ENCODE data around the gene ZMIZ2.
A peak's percentile ranks its signal among the peaks of the same experiment; 100 is the strongest.

The ZMIZ2 gene

GRCh38 chr7:44750424-44750823, 1.8 kb downstream of the ZMIZ2 start:
- peaks cover 6% of the 10 kb centered on the region for H3K36me3 ChIP-seq (ENCODE audit: insufficient read depth, low read length)
- no peaks in the 10 kb centered on the region for H3K27me3 ChIP-seq (ENCODE audit: control insufficient read depth, insufficient read depth, low read length)
- no peak overlapping the region for H3K9ac ChIP-seq (ENCODE audit: low read depth, low read length)
- peak overlapping the region; percentile 93 for H3K4me2 ChIP-seq (ENCODE audit: low read length)
- no peaks in the 10 kb centered on the region for H3K9me3 ChIP-seq (replicated peaks; ENCODE audit: low read length)
- H3K4me3 ChIP-seq (ENCODE audit: low read length), result no peak overlapping the region
- H3K4me1 ChIP-seq (ENCODE audit: control insufficient read depth, insufficient read depth, low read length), result peaks cover 18% of the 10 kb centered on the region

- H3K27me3 ChIP-seq (ENCODE audit: control insufficient read depth, insufficient read depth, low read length), result no peaks in the 10 kb centered on the region
- H3K4me2 ChIP-seq (ENCODE audit: low read length), result no peak overlapping the region
- H3K9me3 ChIP-seq (replicated peaks; ENCODE audit: low read length), result no peaks in the 10 kb centered on the region
- H3K36me3 ChIP-seq (ENCODE audit: insufficient read depth, low read length), result peaks cover 6% of the 10 kb centered on the region
- peaks cover 24% of the 10 kb centered on the region for H3K4me1 ChIP-seq (ENCODE audit: control insufficient read depth, insufficient read depth, low read length)
- H3K4me3 ChIP-seq (ENCODE audit: low read length), result no peak overlapping the region
- no peak overlapping the region for H3K9ac ChIP-seq (ENCODE audit: low read depth, low read length)
Observed at GRCh38 chr7:44750921-44751571, 2.4 kb downstream of the ZMIZ2 start.

- no peak overlapping the region for H3K4me3 ChIP-seq (ENCODE audit: low read length)
- no peak overlapping the region for H3K4me2 ChIP-seq (ENCODE audit: low read length)
- H3K27me3 ChIP-seq (ENCODE audit: control insufficient read depth, insufficient read depth, low read length), result no peaks in the 10 kb centered on the region
- H3K36me3 ChIP-seq (ENCODE audit: insufficient read depth, low read length), result peaks cover 20% of the 10 kb centered on the region
- peaks cover 24% of the 10 kb centered on the region for H3K4me1 ChIP-seq (ENCODE audit: control insufficient read depth, insufficient read depth, low read length)
- H3K9me3 ChIP-seq (replicated peaks; ENCODE audit: low read length), result no peaks in the 10 kb centered on the region
- H3K9ac ChIP-seq (ENCODE audit: low read depth, low read length), result no peak overlapping the region
Observed at GRCh38 chr7:44752822-44753221, 4.2 kb downstream of the ZMIZ2 start.

GRCh38 chr7:44754802-44755697, 6.4 kb downstream of the ZMIZ2 start:
- Histone ChIP-seq H3K9me3 (replicated peaks; ENCODE audit: low read length) (no peaks in the 10 kb centered on the region), H3K4me1 (ENCODE audit: control insufficient read depth, insufficient read depth, low read length) (peaks cover 13% of the 10 kb centered on the region), H3K27me3 (ENCODE audit: control insufficient read depth, insufficient read depth, low read length) (no peaks in the 10 kb centered on the region), H3K36me3 (ENCODE audit: insufficient read depth, low read length) (peaks cover 25% of the 10 kb centered on the region), H3K4me2 (ENCODE audit: low read length) (no peak overlapping the region), H3K4me3 (ENCODE audit: low read length) (no peak overlapping the region), H3K9ac (ENCODE audit: low read depth, low read length) (peak overlapping the region; percentile 4)

- Histone ChIP-seq H3K36me3 (ENCODE audit: insufficient read depth, low read length) (peaks cover 27% of the 10 kb centered on the region), H3K4me1 (ENCODE audit: control insufficient read depth, insufficient read depth, low read length) (peaks cover 10% of the 10 kb centered on the region), H3K27me3 (ENCODE audit: control insufficient read depth, insufficient read depth, low read length) (no peaks in the 10 kb centered on the region), H3K4me3 (ENCODE audit: low read length) (no peak overlapping the region), H3K9ac (ENCODE audit: low read depth, low read length) (peak overlapping the region; percentile 4), H3K4me2 (ENCODE audit: low read length) (no peak overlapping the region), H3K9me3 (replicated peaks; ENCODE audit: low read length) (no peaks in the 10 kb centered on the region)
Observed at GRCh38 chr7:44755698-44756627, 7.3 kb downstream of the ZMIZ2 start.

- H3K9me3 ChIP-seq (replicated peaks; ENCODE audit: low read length), result no peaks in the 10 kb centered on the region
- H3K4me3 ChIP-seq (ENCODE audit: low read length), result no peak overlapping the region
- peaks cover 33% of the 10 kb centered on the region for H3K36me3 ChIP-seq (ENCODE audit: insufficient read depth, low read length)
- H3K4me1 ChIP-seq (ENCODE audit: control insufficient read depth, insufficient read depth, low read length), result peaks cover 11% of the 10 kb centered on the region
- H3K9ac ChIP-seq (ENCODE audit: low read depth, low read length), result no peak overlapping the region
- no peak overlapping the region for H3K4me2 ChIP-seq (ENCODE audit: low read length)
- H3K27me3 ChIP-seq (ENCODE audit: control insufficient read depth, insufficient read depth, low read length), result no peaks in the 10 kb centered on the region
Observed at GRCh38 chr7:44756904-44757303, 8.3 kb downstream of the ZMIZ2 start.

GRCh38 chr7:44757311-44757710, 8.7 kb downstream of the ZMIZ2 start:
- Histone ChIP-seq H3K9me3 (replicated peaks; ENCODE audit: low read length) (no peaks in the 10 kb centered on the region), H3K36me3 (ENCODE audit: insufficient read depth, low read length) (peaks cover 33% of the 10 kb centered on the region), H3K9ac (ENCODE audit: low read depth, low read length) (no peak overlapping the region), H3K27me3 (ENCODE audit: control insufficient read depth, insufficient read depth, low read length) (no peaks in the 10 kb centered on the region), H3K4me3 (ENCODE audit: low read length) (no peak overlapping the region), H3K4me1 (ENCODE audit: control insufficient read depth, insufficient read depth, low read length) (peaks cover 15% of the 10 kb centered on the region), H3K4me2 (ENCODE audit: low read length) (no peak overlapping the region)

GRCh38 chr7:44757739-44758138, 9.1 kb downstream of the ZMIZ2 start:
- Histone ChIP-seq H3K9me3 (replicated peaks; ENCODE audit: low read length) (no peaks in the 10 kb centered on the region), H3K4me1 (ENCODE audit: control insufficient read depth, insufficient read depth, low read length) (peaks cover 20% of the 10 kb centered on the region), H3K9ac (ENCODE audit: low read depth, low read length) (no peak overlapping the region), H3K4me3 (ENCODE audit: low read length) (no peak overlapping the region), H3K36me3 (ENCODE audit: insufficient read depth, low read length) (peaks cover 36% of the 10 kb centered on the region), H3K4me2 (ENCODE audit: low read length) (no peak overlapping the region), H3K27me3 (ENCODE audit: control insufficient read depth, insufficient read depth, low read length) (no peaks in the 10 kb centered on the region)

GRCh38 chr7:44759246-44759645, 10.6 kb downstream of the ZMIZ2 start:
- Histone ChIP-seq H3K9me3 (replicated peaks; ENCODE audit: low read length) (no peaks in the 10 kb centered on the region), H3K27me3 (ENCODE audit: control insufficient read depth, insufficient read depth, low read length) (no peaks in the 10 kb centered on the region), H3K9ac (ENCODE audit: low read depth, low read length) (no peak overlapping the region), H3K4me3 (ENCODE audit: low read length) (no peak overlapping the region), H3K4me1 (ENCODE audit: control insufficient read depth, insufficient read depth, low read length) (peaks cover 20% of the 10 kb centered on the region), H3K4me2 (ENCODE audit: low read length) (no peak overlapping the region), H3K36me3 (ENCODE audit: insufficient read depth, low read length) (peaks cover 51% of the 10 kb centered on the region)

- no peaks in the 10 kb centered on the region for H3K27me3 ChIP-seq (ENCODE audit: control insufficient read depth, insufficient read depth, low read length)
- no peaks in the 10 kb centered on the region for H3K9me3 ChIP-seq (replicated peaks; ENCODE audit: low read length)
- peaks cover 59% of the 10 kb centered on the region for H3K36me3 ChIP-seq (ENCODE audit: insufficient read depth, low read length)
- H3K4me2 ChIP-seq (ENCODE audit: low read length), result no peak overlapping the region
- H3K4me3 ChIP-seq (ENCODE audit: low read length), result no peak overlapping the region
- H3K4me1 ChIP-seq (ENCODE audit: control insufficient read depth, insufficient read depth, low read length), result peaks cover 20% of the 10 kb centered on the region
- H3K9ac ChIP-seq (ENCODE audit: low read depth, low read length), result no peak overlapping the region
Observed at GRCh38 chr7:44760034-44760580, 11.5 kb downstream of the ZMIZ2 start.

All from skeletal muscle satellite cell (primary cell).